K562 (cell line): ENCODE data around the gene CUEDC2. TPM values are rescaled to one million over a fixed set of nuclear protein-coding genes. Genes with fewer than 3 reads are reported as not detected.

Experiments used
- ATAC-seq: fragments of 200-7000 bp; cut with Tn5 transposase; 3 replicates; pipeline ENCODE4 v1.9.1; 2020; ENCODE audit warnings: moderate library complexity
- BruUV-seq: library from RNA; stranded (reverse); fragments of 400-500 nt; replicated peaks from 2 replicates; lab custom pipeline; 2021; lab: Mats Ljungman, UMichigan
- CTCF ChIA-PET: fragments of 300-600 bp; formaldehyde crosslinking; extraction: SDS; loops from one replicate; lab custom pipeline; 2021; ENCODE audit warnings: low intra/inter-chr PET ratio; lab: Yijun Ruan, JAX
- POLR2A ChIA-PET: fragments of 300-600, 350-650 bp; sonication (Branson Sonifier 250); formaldehyde crosslinking; extraction: SDS; loops from one replicate; lab custom pipeline; 2021; ENCODE audit warnings: antibody characterized with exemption, inconsistent platforms; lab: Yijun Ruan, JAX
- DNase-seq, 4 experiments: peaks; one replicate each; pipeline versions ENCODE4 v3.0.0 to v3.0.0-alpha.2; 2011 to 2018; ENCODE audit warnings: low spot score in 3 of 4, mixed read lengths in 3 of 4; ENCODE audit errors: extremely low read depth in 1 of 4
- FAIRE-seq: peaks from 2 replicates; lab custom pipeline; 2011; peaks lifted over from hg19 to GRCh38; lab: Jason Lieb, UNC
- H2AFZ ChIP-seq: 2 replicates; pipeline ENCODE4 v1.6.0; 2011; ENCODE audit warnings: low read depth, low read length, control low read depth, inconsistent platforms
- H3K27ac ChIP-seq: fragments of 200-600 bp; 3 replicates; pipeline ENCODE4 v1.8.0; 2011; ENCODE audit warnings: low read depth, mild to moderate bottlenecking, control low read depth, inconsistent platforms, low read length, moderate library complexity, mixed read lengths; ENCODE audit errors: extremely low read depth
- H3K27me3 ChIP-seq, 2 experiments: fragments of 300-600 bp in 1 of 2; 2 replicates in 1 of 2; 3 replicates in 1 of 2; pipeline versions ENCODE4 v1.6.0 to v1.8.0; 2011; ENCODE audit warnings: inconsistent platforms in 2 of 2, low read length in 2 of 2, mild to moderate bottlenecking in 1 of 2, mixed read lengths in 1 of 2, moderate library complexity in 1 of 2; ENCODE audit not compliant: control insufficient read depth in 2 of 2, insufficient read depth in 2 of 2
- H3K36me3 ChIP-seq: fragments of 300-600 bp; 3 replicates; pipeline ENCODE4 v1.8.0; 2011; ENCODE audit warnings: mild to moderate bottlenecking, low read length, inconsistent platforms; ENCODE audit not compliant: control insufficient read depth, insufficient read depth
- H3K4me1 ChIP-seq, 2 experiments: fragments of 200-600 bp in 1 of 2; replicated peaks in 1 of 2; 2 replicates in 1 of 2; 3 replicates in 1 of 2; pipeline versions ENCODE4 v1.5.1 to v1.8.0; 2011; ENCODE audit warnings: inconsistent platforms in 2 of 2, low read length in 2 of 2, mild to moderate bottlenecking in 1 of 2, mixed read lengths in 1 of 2, moderate library complexity in 1 of 2; ENCODE audit not compliant: control insufficient read depth in 2 of 2, insufficient read depth in 2 of 2
- H3K4me2 ChIP-seq: 2 replicates; pipeline ENCODE4 v1.6.1; 2011; ENCODE audit warnings: low read length, control low read depth, inconsistent platforms, mixed read lengths; ENCODE audit not compliant: insufficient read depth
- H3K4me3 ChIP-seq: fragments of 200-600 bp; sonication (generic), shearing (Covaris generic); 2 replicates; pipeline ENCODE4 v1.5.1; 2016; ENCODE audit warnings: control low read depth, inconsistent platforms
- H3K79me2 ChIP-seq: fragments of 200-600 bp; 3 replicates; pipeline ENCODE4 v1.8.0; 2011; ENCODE audit warnings: low read length, inconsistent platforms; ENCODE audit not compliant: control insufficient read depth, insufficient read depth
- H3K9ac ChIP-seq, 2 experiments: 2 replicates each; pipeline versions ENCODE4 v1.6.0 to v1.6.1; 2011; ENCODE audit warnings: low read depth in 2 of 2, low read length in 2 of 2, control low read depth in 1 of 2, inconsistent platforms in 1 of 2, mild to moderate bottlenecking in 1 of 2, mixed read lengths in 1 of 2; ENCODE audit not compliant: insufficient read depth in 1 of 2
- H3K9me1 ChIP-seq: one replicate; pipeline ENCODE4 v1.6.0; 2011; ENCODE audit warnings: inconsistent platforms, mild to moderate bottlenecking, low read length, moderate library complexity; ENCODE audit not compliant: control insufficient read depth, insufficient read depth
- H3K9me3 ChIP-seq: replicated peaks from 2 replicates; pipeline ENCODE4 v1.5.1; 2011; ENCODE audit warnings: low read depth, low read length, inconsistent platforms; ENCODE audit not compliant: control insufficient read depth, insufficient read depth
- H4K20me1 ChIP-seq: replicated peaks from 2 replicates; pipeline ENCODE4 v1.6.1; 2011; ENCODE audit warnings: low read length, inconsistent platforms, mixed read lengths; ENCODE audit not compliant: control insufficient read depth, insufficient read depth
- ATF1 ChIP-seq, 2 experiments: fragments of 450-650 bp in 1 of 2; IDR thresholded peaks; 2 replicates each; pipeline ENCODE4 v1.6.1; 2016; ENCODE audit warnings: missing compliant biosample characterization in 1 of 2, missing genetic modification characterization in 1 of 2
- ATF7 ChIP-seq: fragments of 450-650 bp; IDR thresholded peaks from 2 replicates; pipeline ENCODE4 v1.7.1; 2014; ENCODE audit warnings: mild to moderate bottlenecking, moderate library complexity
- BMI1 ChIP-seq: fragments of 150-350 bp; IDR thresholded peaks from 2 replicates; pipeline ENCODE4 v1.6.1; 2014; ENCODE audit warnings: low read length
- CEBPG ChIP-seq, 3 experiments: fragments of 200-800 bp in 1 of 3; sonication (Bioruptor generic) in 1 of 3; sonication (generic) in 1 of 3; formaldehyde crosslinking in 1 of 3; IDR thresholded peaks in 2 of 3; conservative IDR thresholded peaks in 1 of 3; 2 replicates each; pipeline versions ENCODE4 v1.6.1 to v1.8.0; 2016 to 2022; ENCODE audit warnings: missing compliant biosample characterization in 2 of 3, missing genetic modification characterization in 2 of 3, mild to moderate bottlenecking in 1 of 3, missing genetic modification reagents in 1 of 3
- CREB1 ChIP-seq, 2 experiments: sonication (generic) in 1 of 2; formaldehyde crosslinking in 1 of 2; IDR thresholded peaks; 2 replicates each; pipeline versions ENCODE4 v1.6.1 to v1.8.0; 2012 to 2022; ENCODE audit warnings: inconsistent platforms in 1 of 2, mild to moderate bottlenecking in 1 of 2, missing genetic modification reagents in 1 of 2, moderate library complexity in 1 of 2
- DNMT1 ChIP-seq: fragments of 450-650 bp; IDR thresholded peaks from 2 replicates; pipeline ENCODE4 v1.6.1; 2016; ENCODE audit warnings: antibody characterized with exemption, mild to moderate bottlenecking
- NFIC ChIP-seq: fragments of 450-650 bp; IDR thresholded peaks from 2 replicates; pipeline ENCODE4 v1.6.1; 2017; ENCODE audit warnings: mild to moderate bottlenecking, inconsistent platforms
- NR2C2 ChIP-seq, 2 experiments: fragments of 200-800 bp in 1 of 2; sonication (Bioruptor generic) in 1 of 2; sonication (generic) in 1 of 2; formaldehyde crosslinking in 1 of 2; IDR thresholded peaks; 2 replicates each; pipeline versions ENCODE4 v1.6.1 to v1.8.0; 2016 to 2022; ENCODE audit warnings: mild to moderate bottlenecking in 1 of 2, missing compliant biosample characterization in 1 of 2, missing genetic modification characterization in 1 of 2, missing genetic modification reagents in 1 of 2
- PTBP1 ChIP-seq: fragments of 200-400 bp; formaldehyde crosslinking; IDR thresholded peaks from 2 replicates; pipeline ENCODE4 v1.6.1; 2017; ENCODE audit warnings: low read depth, low read length
- RCOR1 ChIP-seq, 2 experiments: IDR thresholded peaks; 2 replicates each; pipeline ENCODE4 v1.6.1; 2012; ENCODE audit warnings: low read depth in 2 of 2, low read length in 2 of 2, borderline replicate concordance in 1 of 2, improper control_type of control experiment in 1 of 2
- SIRT6 ChIP-seq: IDR thresholded peaks from one replicate; pipeline ENCODE4 v1.6.1; 2012; ENCODE audit warnings: low read depth, mild to moderate bottlenecking, control low read depth, inconsistent platforms, low read length, moderate library complexity
- TARDBP ChIP-seq: fragments of 450-650 bp; IDR thresholded peaks from 2 replicates; pipeline ENCODE4 v1.6.1; 2016
- WGBS: fragments of 100-300 bp; shearing (Covaris generic); methylation state at CpG from one replicate; pipeline ENCODE4 v1.1.6; 2016; ENCODE audit warnings: low coverage, mixed read lengths; ENCODE audit not compliant: insufficient coverage; ENCODE audit errors: missing lambda C conversion rate; 5-methylcytosine and 5-hydroxymethylcytosine counted together
- in situ Hi-C: fragments of 300-500 bp; cut with MboI; formaldehyde crosslinking; loops from 4 replicates; pipeline ENCODE4 v1.15.0; 2018; ENCODE audit warnings: inconsistent platforms, mixed read lengths
- intact Hi-C: fragments of 100-400 bp; cut with micrococcal nuclease; formaldehyde crosslinking; loops from 2 replicates; pipeline ENCODE4 v1.14.2; 2022
- polyA plus RNA-seq, 8 experiments: library from polyadenylated mRNA; depleted of rRNA in 4 of 8; stranded (reverse) in 5 of 8; unstranded in 3 of 8; fragments of >200 nt; fragmentation: Nextera tagmentation in 2 of 8; fragmentation: Illumina TruSeq in 1 of 8; extraction: Ambion mirVana in 2 of 8; extraction: Trizol in 1 of 8; gene quantifications; 2 replicates each; pipeline versions ENCODE4 v1.2.1 to v1.2.3, GENCODE V29; 2011 to 2014; ENCODE audit warnings: inconsistent platforms in 1 of 8, missing spikeins in 1 of 8
- total RNA-seq, 7 experiments: library from RNA; depleted of rRNA in 6 of 7; stranded (reverse); fragments of >200 nt in 6 of 7; fragmentation: Illumina TruSeq in 2 of 7; extraction: Trizol in 2 of 7; gene quantifications; 2 replicates each; pipeline versions ENCODE4 v1.2.1 to v1.2.3, GENCODE V29; 2011 to 2021; ENCODE audit warnings: low replicate concordance in 1 of 7
- TF ChIP-seq, protein P1 (sequence below): fragments of 450-650 bp; formaldehyde crosslinking; IDR thresholded peaks from 2 replicates; pipeline ENCODE4 v1.4.0; 2022; ENCODE audit warnings: mild to moderate bottlenecking, moderate library complexity
- TF ChIP-seq, protein P2 (sequence below): fragments of 250-450 bp; sonication (Bioruptor Pico); IDR thresholded peaks from 2 replicates; pipeline ENCODE4 v1.4.0; 2020
- TF ChIP-seq, protein P3 (sequence below): fragments of 250-450 bp; sonication (Bioruptor Pico); IDR thresholded peaks from 2 replicates; pipeline ENCODE4 v1.5.0; 2021

The CUEDC2 gene
- total and polyA plus RNA-seq, 9 of the 15 experiments (the other 6 are each of a cell fraction or from before 2014, with no cell fraction given), result 8.5 to 48.9 (median 27.4) TPM

DNA sequence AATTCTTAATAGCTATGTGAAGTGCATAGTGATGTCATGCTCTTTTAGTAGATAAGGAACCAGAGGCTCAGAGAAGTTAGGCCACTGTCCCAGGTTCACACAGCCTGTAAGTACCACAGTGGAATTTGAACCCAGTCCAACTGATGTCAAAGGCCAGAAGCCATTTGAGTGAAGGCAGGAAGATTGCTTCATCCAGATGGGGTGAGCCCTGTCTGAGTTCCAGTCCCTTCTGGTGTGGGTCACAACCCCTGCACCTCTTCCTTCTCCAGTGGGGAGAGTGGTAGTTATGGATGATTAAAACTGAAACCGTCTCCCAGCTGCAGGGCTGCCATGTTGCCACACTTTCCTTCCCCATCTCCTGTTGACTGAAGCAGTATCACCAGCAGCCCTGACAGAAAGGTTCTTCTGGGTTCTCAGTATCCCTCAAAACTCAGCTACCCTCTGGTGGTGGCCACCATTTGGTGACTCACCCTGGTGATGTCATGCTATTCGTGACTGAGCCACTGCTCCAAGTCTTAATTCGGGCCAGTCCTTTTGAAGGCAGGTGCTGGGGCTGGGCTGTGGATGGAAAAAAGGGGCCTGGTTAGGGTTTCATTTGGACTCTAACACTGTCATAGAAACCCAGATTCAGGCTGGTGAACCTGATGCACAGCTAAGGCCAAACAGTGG lies 20.4 kb upstream of the CUEDC2 start:
- POLR2A ChIA-PET, result interaction anchor here (0.6 to 3.3 kb wide), 7 partner anchors 9 to 142 kb away, joined by 3 to 24 read pairs (median 3); partner anchors contain the start of gene CUEDC2
- peak; percentile 20; the same call in 2 of the 3 replicates for ATAC-seq
- peaks cover 44% of the 10 kb centered on the region; the same call in 2 of the 3 replicates for H3K36me3 ChIP-seq
- DNase-seq, result peak in 3 of 4 experiments; percentile 36 to 70 (median 43)
- H3K4me2 ChIP-seq, result peak overlapping the region; percentile 44; the same call in 1 of the 2 replicates
- H3K4me3 ChIP-seq, result no peak overlapping the region
- FAIRE-seq, result peak; percentile 11
- intact Hi-C loops (no loop called here), in situ Hi-C loops (no loop called here)
- CTCF ChIA-PET, result no interaction called here
- peaks cover 41 to 42% of the 10 kb centered on the region in 2 experiments for H3K4me1 ChIP-seq
- 34% methylated on average over 3 of the region's 3 CpGs for WGBS
- no peaks in the 10 kb centered on the region for H4K20me1 ChIP-seq
- no peak overlapping the region for H2AFZ ChIP-seq
- peak overlapping the region in 1 of 2 experiments; percentile 20; a peak in 1 of 4 replicates for H3K9ac ChIP-seq
- H3K27me3 ChIP-seq, result no peaks in the 10 kb centered on the region
- no peaks in the 10 kb centered on the region for H3K9me1 ChIP-seq
- H3K9me3 ChIP-seq, result no peaks in the 10 kb centered on the region
- peak overlapping the region; percentile 70; the same call in 2 of the 3 replicates for H3K27ac ChIP-seq
- peaks cover 43% of the 10 kb centered on the region for H3K79me2 ChIP-seq
- BruUV-seq, result no TSS peak
- TF ChIP-seq CEBPG (CRISPR knock-in tag; IDR thresholded peaks at IDR 0.05) (peak; percentile 56; the same call in 1 of the 2 replicates), CEBPG (tag; conservative IDR thresholded peaks at IDR 0.05 in 1 of 2, IDR thresholded peaks at IDR 0.05 in 1 of 2) (peak; percentile 13 to 74; a peak in 2 of 4 replicates), BMI1 (no peak), TARDBP (no peak), NFIC (peak; percentile 41; the same call in 1 of the 2 replicates), SIRT6 (no peak), PTBP1 (0 out of 2 replicates have a peak, but pooled peaks have one; percentile 45), CREB1 (IDR thresholded peaks at IDR 0.05) (no peak), CREB1 (CRISPR knock-in tag; IDR thresholded peaks at IDR 0.05) (peak; percentile 29; the same call in 1 of the 2 replicates), RCOR1 (IDR thresholded peaks at IDR 0.05; ENCODE audit: borderline replicate concordance in 1 of 2, low read depth in 2 of 2, low read length in 2 of 2) (0 out of 4 replicates have a peak, but pooled peaks of 1 of the 2 experiments have one; percentile 6), DNMT1 (no peak), ATF7 (peak; percentile 94; the same call in 1 of the 2 replicates), ATF1 (CRISPR knock-in tag; IDR thresholded peaks at IDR 0.05) (no peak), ATF1 (tag; IDR thresholded peaks at IDR 0.05) (peak; percentile 46), NR2C2 (CRISPR knock-in tag; IDR thresholded peaks at IDR 0.05) (no peak), NR2C2 (tag; IDR thresholded peaks at IDR 0.05) (peak; percentile 42; the same call in 1 of the 2 replicates)
- TF ChIP-seq, protein P1, sequence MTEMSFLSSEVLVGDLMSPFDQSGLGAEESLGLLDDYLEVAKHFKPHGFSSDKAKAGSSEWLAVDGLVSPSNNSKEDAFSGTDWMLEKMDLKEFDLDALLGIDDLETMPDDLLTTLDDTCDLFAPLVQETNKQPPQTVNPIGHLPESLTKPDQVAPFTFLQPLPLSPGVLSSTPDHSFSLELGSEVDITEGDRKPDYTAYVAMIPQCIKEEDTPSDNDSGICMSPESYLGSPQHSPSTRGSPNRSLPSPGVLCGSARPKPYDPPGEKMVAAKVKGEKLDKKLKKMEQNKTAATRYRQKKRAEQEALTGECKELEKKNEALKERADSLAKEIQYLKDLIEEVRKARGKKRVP (CRISPR knock-in tag), result no peak
- TF ChIP-seq, protein P2, sequence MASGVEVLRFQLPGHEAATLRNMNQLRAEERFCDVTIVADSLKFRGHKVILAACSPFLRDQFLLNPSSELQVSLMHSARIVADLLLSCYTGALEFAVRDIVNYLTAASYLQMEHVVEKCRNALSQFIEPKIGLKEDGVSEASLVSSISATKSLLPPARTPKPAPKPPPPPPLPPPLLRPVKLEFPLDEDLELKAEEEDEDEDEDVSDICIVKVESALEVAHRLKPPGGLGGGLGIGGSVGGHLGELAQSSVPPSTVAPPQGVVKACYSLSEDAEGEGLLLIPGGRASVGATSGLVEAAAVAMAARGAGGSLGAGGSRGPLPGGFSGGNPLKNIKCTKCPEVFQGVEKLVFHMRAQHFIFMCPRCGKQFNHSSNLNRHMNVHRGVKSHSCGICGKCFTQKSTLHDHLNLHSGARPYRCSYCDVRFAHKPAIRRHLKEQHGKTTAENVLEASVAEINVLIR, result peak; percentile 30; the same call in 1 of the 2 replicates
- TF ChIP-seq, protein P3, sequence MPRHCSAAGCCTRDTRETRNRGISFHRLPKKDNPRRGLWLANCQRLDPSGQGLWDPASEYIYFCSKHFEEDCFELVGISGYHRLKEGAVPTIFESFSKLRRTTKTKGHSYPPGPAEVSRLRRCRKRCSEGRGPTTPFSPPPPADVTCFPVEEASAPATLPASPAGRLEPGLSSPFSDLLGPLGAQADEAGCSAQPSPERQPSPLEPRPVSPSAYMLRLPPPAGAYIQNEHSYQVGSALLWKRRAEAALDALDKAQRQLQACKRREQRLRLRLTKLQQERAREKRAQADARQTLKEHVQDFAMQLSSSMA (CRISPR knock-in tag), result no peak
